ENCODE data around the gene NR4A1. TPM values are rescaled to one million over a fixed set of nuclear protein-coding genes. Genes with fewer than 3 reads are reported as not detected.
A peak's percentile ranks its signal among the peaks of the same experiment; 100 is the strongest.

NR4A1 gene
- total RNA-seq, 1 donor from 2014 or later = 51.0 TPM

GRCh38 chr12:52005903-52006703 lies 45.1 kb upstream of the NR4A1 start:
- H3K36me3 Mint-ChIP-seq (ENCODE audit: low read depth) = peaks cover 3% of the 10 kb centered on the region
- H3K9me3 Mint-ChIP-seq = no peaks in the 10 kb centered on the region
- DNase-seq (ENCODE audit: low read depth, low spot score) = peak; percentile 42
- H3K4me3 Mint-ChIP-seq = peak overlapping the region; percentile 95
- peaks cover 55% of the 10 kb centered on the region for H3K4me1 Mint-ChIP-seq
- no peak for TF ChIP-seq CTCF (conservative IDR thresholded peaks at IDR 0.05)
- H3K27me3 Mint-ChIP-seq (ENCODE audit: low read depth) = peaks cover 48% of the 10 kb centered on the region
- H3K27ac Mint-ChIP-seq (ENCODE audit: unreplicated experiment) = peak overlapping the region; percentile 68

- Mint-ChIP-seq H3K9me3 (no peaks in the 10 kb centered on the region), H3K4me1 (peaks cover 57% of the 10 kb centered on the region), H3K4me3 (peak within 1 kb of the TSS; percentile 95), H3K27ac (ENCODE audit: unreplicated experiment) (peak within 1 kb of the TSS; percentile 75), H3K36me3 (ENCODE audit: low read depth) (peaks cover 4% of the 10 kb centered on the region), H3K27me3 (ENCODE audit: low read depth) (peaks cover 48% of the 10 kb centered on the region)
- DNase-seq (ENCODE audit: low read depth, low spot score) = peak; percentile 64
- no peak for TF ChIP-seq CTCF (conservative IDR thresholded peaks at IDR 0.05)
Observed at GRCh38 chr12:52006726-52007157, 44.5 kb upstream of the NR4A1 start, which contains the start of gene TAMALIN. TAMALIN (plus strand) TSS chr12:52006946; CDS start chr12:52007020, 74 bp downstream.

DNA sequence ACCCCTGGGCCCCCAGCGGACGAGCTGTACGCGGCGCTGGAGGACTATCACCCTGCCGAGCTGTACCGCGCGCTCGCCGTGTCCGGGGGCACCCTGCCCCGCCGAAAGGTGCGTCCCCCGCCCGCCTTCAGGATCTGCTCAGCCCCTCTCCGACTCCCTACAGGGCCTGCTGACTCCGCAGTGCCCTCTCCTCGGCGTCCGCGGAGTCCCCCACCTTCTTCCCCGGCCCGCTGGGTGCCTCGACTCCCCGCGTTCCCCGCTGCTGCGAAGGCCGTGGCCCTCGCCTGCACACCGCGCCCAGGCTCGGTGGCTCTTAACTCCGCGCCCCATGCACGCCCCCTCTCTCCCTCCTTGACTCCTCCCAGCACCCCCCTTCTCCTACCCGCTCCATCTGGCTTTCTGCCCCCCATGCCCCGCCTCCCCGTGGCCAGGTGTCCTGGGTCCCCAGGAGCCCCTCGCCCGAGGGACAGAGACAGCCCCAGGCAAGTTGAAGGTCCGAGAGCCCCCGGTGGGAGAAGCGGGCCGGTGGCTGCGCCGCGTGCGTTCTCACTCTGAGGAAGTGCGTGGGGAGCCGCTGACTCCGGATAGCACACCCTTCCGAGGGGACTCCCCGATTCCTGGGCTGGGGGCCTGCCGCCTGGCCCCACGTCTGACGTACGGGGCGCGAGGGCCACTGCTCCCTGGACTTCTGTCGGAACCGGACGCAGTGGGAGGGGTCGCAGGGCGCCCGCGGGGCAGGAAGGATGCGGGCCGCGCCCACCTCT lies 43.9 kb upstream of the NR4A1 start:
- no peak for DNase-seq (ENCODE audit: low read depth, low spot score)
- Mint-ChIP-seq H3K36me3 (ENCODE audit: low read depth) (peaks cover 7% of the 10 kb centered on the region), H3K9me3 (no peaks in the 10 kb centered on the region), H3K4me1 (peaks cover 57% of the 10 kb centered on the region), H3K27ac (ENCODE audit: unreplicated experiment) (no peak overlapping the region), H3K27me3 (ENCODE audit: low read depth) (peaks cover 47% of the 10 kb centered on the region), H3K4me3 (peak overlapping the region; percentile 88)
- no peak for TF ChIP-seq CTCF (conservative IDR thresholded peaks at IDR 0.05)

GRCh38 chr12:52007982-52008510 lies 43.2 kb upstream of the NR4A1 start:
- no peak for DNase-seq (ENCODE audit: low read depth, low spot score)
- no peak for TF ChIP-seq CTCF (conservative IDR thresholded peaks at IDR 0.05)
- H3K36me3 Mint-ChIP-seq (ENCODE audit: low read depth) = peaks cover 10% of the 10 kb centered on the region
- H3K27me3 Mint-ChIP-seq (ENCODE audit: low read depth) = peaks cover 41% of the 10 kb centered on the region
- H3K4me3 Mint-ChIP-seq = peak overlapping the region; percentile 88
- H3K27ac Mint-ChIP-seq (ENCODE audit: unreplicated experiment) = peak overlapping the region; percentile 75
- H3K4me1 Mint-ChIP-seq = peaks cover 50% of the 10 kb centered on the region
- H3K9me3 Mint-ChIP-seq = no peaks in the 10 kb centered on the region

- Mint-ChIP-seq H3K36me3 (ENCODE audit: low read depth) (peaks cover 14% of the 10 kb centered on the region), H3K4me1 (peaks cover 48% of the 10 kb centered on the region), H3K27me3 (ENCODE audit: low read depth) (peaks cover 44% of the 10 kb centered on the region), H3K27ac (ENCODE audit: unreplicated experiment) (no peak overlapping the region), H3K9me3 (no peaks in the 10 kb centered on the region), H3K4me3 (peak overlapping the region; percentile 88)
- no peak for TF ChIP-seq CTCF (conservative IDR thresholded peaks at IDR 0.05)
- DNase-seq (ENCODE audit: low read depth, low spot score) = no peak
Observed at GRCh38 chr12:52009081-52009751, 42.0 kb upstream of the NR4A1 start.

Measured in neural crest cell (in vitro differentiated cells).